ENCODE results near the gene SERAC1.
"Not testable (repeated sequence)": the region's sequence is repeated elsewhere in the genome, so short reads cannot be mapped to it uniquely, and the experiment has no call there.

The SERAC1 gene

GRCh38 chr6:158174024-158174423 lies 6.0 kb upstream of the SERAC1 start:
- DNase-seq, result no peak

GRCh38 chr6:158172001-158172400 lies 3.9 kb upstream of the SERAC1 start:
- DNase-seq, result no peak

GRCh38 chr6:158170656-158171081 lies 2.6 kb upstream of the SERAC1 start:
- DNase-seq, result no peak

GRCh38 chr6:158169634-158170033 lies 1.6 kb upstream of the SERAC1 start:
- not testable (repeated sequence) for DNase-seq

- no peak for DNase-seq
These were observed 2.1 kb downstream of the SERAC1 start for GRCh38 chr6:158165919-158166416.

- no peak for DNase-seq
These were observed 3.4 kb downstream of the SERAC1 start for GRCh38 chr6:158164579-158165170.

- no peak for DNase-seq
These were observed 6.4 kb downstream of the SERAC1 start for GRCh38 chr6:158161566-158162254.

GRCh38 chr6:158160932-158161539 lies 7.0 kb downstream of the SERAC1 start:
- no peak for DNase-seq

GRCh38 chr6:158158748-158159147 lies 9.3 kb downstream of the SERAC1 start:
- DNase-seq, result no peak

- DNase-seq, result no peak
These were observed 9.9 kb downstream of the SERAC1 start for GRCh38 chr6:158158123-158158522.

- DNase-seq, result no peak
These were observed 10.8 kb downstream of the SERAC1 start for GRCh38 chr6:158157064-158157764.

GRCh38 chr6:158154816-158155215 lies 13.2 kb downstream of the SERAC1 start:
- no peak for DNase-seq

GRCh38 chr6:158153576-158153975 lies 14.5 kb downstream of the SERAC1 start:
- DNase-seq, result no peak

GRCh38 chr6:158152659-158153058 lies 15.4 kb downstream of the SERAC1 start:
- no peak for DNase-seq

- DNase-seq, result not testable (repeated sequence)
These were observed 16.0 kb downstream of the SERAC1 start for GRCh38 chr6:158152025-158152424.

GRCh38 chr6:158150701-158151100 lies 17.4 kb downstream of the SERAC1 start:
- no peak for DNase-seq

- no peak for DNase-seq
These were observed 18.4 kb downstream of the SERAC1 start for GRCh38 chr6:158149641-158150040.

- no peak for DNase-seq
These were observed 24.4 kb downstream of the SERAC1 start for GRCh38 chr6:158143700-158144099.

GRCh38 chr6:158142789-158143188 lies 25.3 kb downstream of the SERAC1 start:
- DNase-seq, result no peak

- no peak for DNase-seq
These were observed 36.1 kb downstream of the SERAC1 start for GRCh38 chr6:158131926-158132325.

- DNase-seq, result no peak
These were observed 42.8 kb downstream of the SERAC1 start for GRCh38 chr6:158125271-158125670.

- DNase-seq, result no peak
These were observed 43.8 kb downstream of the SERAC1 start for GRCh38 chr6:158124288-158124687.

GRCh38 chr6:158122048-158122447 lies 46.0 kb downstream of the SERAC1 start:
- DNase-seq, result no peak

GRCh38 chr6:158121335-158121734 lies 46.7 kb downstream of the SERAC1 start:
- DNase-seq, result no peak
